Measurements from ENCODE around the gene SVOPL. TPM values are rescaled to one million over a fixed set of nuclear protein-coding genes. Genes with fewer than 3 reads are reported as not detected.

Gene SVOPL
- total RNA-seq, 1 donor from 2014 or later: 0.81 TPM

- Histone ChIP-seq H3K27ac (no peak overlapping the region), H3K36me3 (no peaks in the 10 kb centered on the region), H3K4me3 (no peak overlapping the region), H3K9me3 (no peaks in the 10 kb centered on the region), H3K27me3 (no peaks in the 10 kb centered on the region), H3K4me1 (no peaks in the 10 kb centered on the region)
- DNase-seq: no peak
- intact Hi-C loops (cut with DNase I): no loop called here
- ATAC-seq: no peak
- no peak for TF ChIP-seq CTCF (IDR thresholded peaks at IDR 0.05)
Observed at GRCh38 chr7:138658889-138659288, 42.3 kb downstream of the SVOPL start.

GRCh38 chr7:138657854-138658386 is 43.2 kb downstream of the SVOPL start:
- no peaks in the 10 kb centered on the region for H3K27me3 ChIP-seq
- H3K4me1 ChIP-seq: no peaks in the 10 kb centered on the region
- no peak overlapping the region for H3K27ac ChIP-seq
- no peak for DNase-seq
- no peaks in the 10 kb centered on the region for H3K36me3 ChIP-seq
- no peak overlapping the region for H3K4me3 ChIP-seq
- H3K9me3 ChIP-seq: no peaks in the 10 kb centered on the region
- intact Hi-C loops (cut with DNase I): no loop called here
- no peak for TF ChIP-seq CTCF (IDR thresholded peaks at IDR 0.05)
- ATAC-seq: no peak

DNA sequence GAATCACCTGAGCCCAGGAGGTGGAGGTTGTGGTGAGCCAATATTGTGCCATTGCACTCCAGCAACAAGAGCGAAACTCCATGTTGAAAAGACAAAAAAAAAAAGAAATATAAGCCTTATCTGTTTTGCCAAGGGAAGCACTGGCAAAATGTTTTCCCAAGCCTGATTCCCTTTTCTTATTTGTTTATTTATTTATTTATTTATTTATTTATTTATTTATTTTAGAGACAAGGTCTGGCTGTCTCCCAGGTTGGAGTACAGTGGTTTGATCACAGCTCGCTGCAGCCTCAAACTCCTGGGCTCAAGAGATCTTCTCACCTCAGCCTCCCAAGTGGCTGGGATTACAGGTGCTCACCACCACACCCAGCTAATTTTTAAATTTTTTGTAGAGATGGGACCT is 44.2 kb downstream of the SVOPL start:
- DNase-seq: no peak
- Histone ChIP-seq H3K4me3 (no peak overlapping the region), H3K4me1 (no peaks in the 10 kb centered on the region), H3K27ac (no peak overlapping the region), H3K27me3 (no peaks in the 10 kb centered on the region), H3K36me3 (no peaks in the 10 kb centered on the region), H3K9me3 (no peaks in the 10 kb centered on the region)
- TF ChIP-seq CTCF (IDR thresholded peaks at IDR 0.05): no peak
- intact Hi-C loops (cut with DNase I): no loop called here
- no peak for ATAC-seq

GRCh38 chr7:138654616-138655015 is 46.5 kb downstream of the SVOPL start:
- no peak for TF ChIP-seq CTCF (IDR thresholded peaks at IDR 0.05)
- no peak for DNase-seq
- no peak overlapping the region for H3K4me3 ChIP-seq

GRCh38 chr7:138649506-138649905 is 51.7 kb downstream of the SVOPL start:
- Histone ChIP-seq H3K4me1 (no peaks in the 10 kb centered on the region), H3K36me3 (no peaks in the 10 kb centered on the region), H3K4me3 (no peak overlapping the region), H3K27me3 (no peaks in the 10 kb centered on the region), H3K9me3 (no peaks in the 10 kb centered on the region), H3K27ac (no peak overlapping the region)
- ATAC-seq (no peak), DNase-seq (no peak)
- intact Hi-C loops (cut with DNase I): no loop called here
- no peak for TF ChIP-seq CTCF (IDR thresholded peaks at IDR 0.05)

More at GRCh38 chr7:138654616-138655015, 46.5 kb downstream of the SVOPL start:
- ATAC-seq: no peak
- intact Hi-C loops (cut with DNase I): no loop called here
- no peaks in the 10 kb centered on the region for H3K27me3 ChIP-seq
- no peaks in the 10 kb centered on the region for H3K36me3 ChIP-seq
- no peak overlapping the region for H3K27ac ChIP-seq
- no peaks in the 10 kb centered on the region for H3K4me1 ChIP-seq
- no peaks in the 10 kb centered on the region for H3K9me3 ChIP-seq

- DNase-seq (no peak), ATAC-seq (no peak)
- Histone ChIP-seq H3K36me3 (no peaks in the 10 kb centered on the region), H3K27ac (no peak overlapping the region), H3K4me1 (no peaks in the 10 kb centered on the region), H3K4me3 (no peak overlapping the region), H3K9me3 (no peaks in the 10 kb centered on the region), H3K27me3 (no peaks in the 10 kb centered on the region)
- intact Hi-C loops (cut with DNase I): no loop called here
- TF ChIP-seq CTCF (IDR thresholded peaks at IDR 0.05): no peak
Observed at GRCh38 chr7:138645284-138645683, 55.9 kb downstream of the SVOPL start.

Measured in upper lobe of right lung (tissue), 1 donor.